Caki2 (cell line): ENCODE results near the gene SDHAF2. TPM values are rescaled to one million over a fixed set of nuclear protein-coding genes. Genes with fewer than 3 reads are reported as not detected.
A peak's percentile ranks its signal among the peaks of the same experiment; 100 is the strongest.
"Not testable (repeated sequence)": the region's sequence is repeated elsewhere in the genome, so short reads cannot be mapped to it uniquely, and the experiment has no call there.

ENCODE experiments used
- DNase-seq: peaks from one replicate; pipeline ENCODE4 v3.0.0-alpha.2; 2015; ENCODE audit warnings: low read depth
- in situ Hi-C: cut with HindIII; loops from 2 replicates; pipeline ENCODE4 v1.10.0; 2016; ENCODE audit warnings: low sequenced_read_pairs, low pct_unique_long_range_greater_than_20kb, mixed read lengths
- total RNA-seq: library from RNA; depleted of rRNA; stranded (reverse); fragments of >200 nt; shearing (Covaris generic); gene quantifications from 2 replicates; pipeline ENCODE4 v1.2.3, GENCODE V29; 2014; ENCODE audit warnings: low replicate concordance

SDHAF2 gene
- total RNA-seq, 1 experiment from 2014 or later, result 25.1 TPM

- DNase-seq, result peak; percentile 25
- in situ Hi-C loops, result no loop called here
These were observed 12.3 kb upstream of the SDHAF2 start for GRCh38 chr11:61417670-61418069.

- DNase-seq, result peak; percentile 13
- in situ Hi-C loops, result no loop called here
These were observed 11.8 kb upstream of the SDHAF2 start for GRCh38 chr11:61418136-61418535.

- no peak for DNase-seq
- in situ Hi-C loops, result no loop called here
These were observed 7.7 kb upstream of the SDHAF2 start for GRCh38 chr11:61422226-61422625.

GRCh38 chr11:61425367-61426131 lies 4.4 kb upstream of the SDHAF2 start:
- in situ Hi-C loops, result no loop called here
- DNase-seq, result no peak

GRCh38 chr11:61429346-61429690 lies 606 bp upstream of the SDHAF2 start:
- DNase-seq, result peak; percentile 64
- in situ Hi-C loops, result no loop called here

GRCh38 chr11:61430839-61431238 lies 915 bp downstream of the SDHAF2 start:
- DNase-seq, in situ Hi-C loops: not testable (repeated sequence)

- in situ Hi-C loops, result no loop called here
These were observed 7.6 kb downstream of the SDHAF2 start for GRCh38 chr11:61437496-61437895.

GRCh38 chr11:61439615-61440014 lies 9.7 kb downstream of the SDHAF2 start:
- no peak for DNase-seq
- in situ Hi-C loops, result no loop called here

More at GRCh38 chr11:61437496-61437895, 7.6 kb downstream of the SDHAF2 start:
- no peak for DNase-seq

- in situ Hi-C loops, result no loop called here
These were observed 12.7 kb downstream of the SDHAF2 start for GRCh38 chr11:61442616-61443015.

GRCh38 chr11:61445516-61445915 lies 15.6 kb downstream of the SDHAF2 start:
- no peak for DNase-seq
- in situ Hi-C loops, result no loop called here

More at GRCh38 chr11:61442616-61443015, 12.7 kb downstream of the SDHAF2 start:
- DNase-seq, result no peak

GRCh38 chr11:61446211-61446651 lies 16.3 kb downstream of the SDHAF2 start:
- in situ Hi-C loops, result no loop called here

GRCh38 chr11:61447601-61448551 lies 18.0 kb downstream of the SDHAF2 start:
- in situ Hi-C loops, result no loop called here
- DNase-seq, result no peak

More at GRCh38 chr11:61446211-61446651, 16.3 kb downstream of the SDHAF2 start:
- peak; percentile 88 for DNase-seq

- in situ Hi-C loops, result no loop called here
- no peak for DNase-seq
These were observed 18.6 kb downstream of the SDHAF2 start for GRCh38 chr11:61448552-61448927.

- in situ Hi-C loops, result no loop called here
- no peak for DNase-seq
These were observed 22.9 kb downstream of the SDHAF2 start for GRCh38 chr11:61452825-61453224.

- no peak for DNase-seq
- in situ Hi-C loops, result no loop called here
These were observed 23.8 kb downstream of the SDHAF2 start for GRCh38 chr11:61453695-61454094.

- in situ Hi-C loops, result no loop called here
- no peak for DNase-seq
These were observed 24.6 kb downstream of the SDHAF2 start for GRCh38 chr11:61454520-61454919.

- DNase-seq, result no peak
These were observed 30.6 kb downstream of the SDHAF2 start for GRCh38 chr11:61460474-61460881.

GRCh38 chr11:61460986-61461385 lies 31.1 kb downstream of the SDHAF2 start:
- in situ Hi-C loops, result no loop called here

More at GRCh38 chr11:61460474-61460881, 30.6 kb downstream of the SDHAF2 start:
- in situ Hi-C loops, result no loop called here

GRCh38 chr11:61467602-61468001 lies 37.7 kb downstream of the SDHAF2 start:
- DNase-seq, in situ Hi-C loops: not testable (repeated sequence)

More at GRCh38 chr11:61460986-61461385, 31.1 kb downstream of the SDHAF2 start:
- no peak for DNase-seq
